GM18505 (cell line): Measurements from ENCODE around the gene VOPP1.

ENCODE experiments used
- ATAC-seq: cut with Tn5 transposase; IDR thresholded peaks from one replicate; pipeline ENCODE4 v1.9.1; 2021; ENCODE audit not compliant: unreplicated experiment
- POLR2A ChIP-seq: IDR thresholded peaks from 4 replicates; pipeline ENCODE4 v1.6.1; 2011; ENCODE audit warnings: borderline replicate concordance; ENCODE audit not compliant: insufficient read depth, insufficient read length; ENCODE audit errors: extremely low read depth

Gene VOPP1

DNA sequence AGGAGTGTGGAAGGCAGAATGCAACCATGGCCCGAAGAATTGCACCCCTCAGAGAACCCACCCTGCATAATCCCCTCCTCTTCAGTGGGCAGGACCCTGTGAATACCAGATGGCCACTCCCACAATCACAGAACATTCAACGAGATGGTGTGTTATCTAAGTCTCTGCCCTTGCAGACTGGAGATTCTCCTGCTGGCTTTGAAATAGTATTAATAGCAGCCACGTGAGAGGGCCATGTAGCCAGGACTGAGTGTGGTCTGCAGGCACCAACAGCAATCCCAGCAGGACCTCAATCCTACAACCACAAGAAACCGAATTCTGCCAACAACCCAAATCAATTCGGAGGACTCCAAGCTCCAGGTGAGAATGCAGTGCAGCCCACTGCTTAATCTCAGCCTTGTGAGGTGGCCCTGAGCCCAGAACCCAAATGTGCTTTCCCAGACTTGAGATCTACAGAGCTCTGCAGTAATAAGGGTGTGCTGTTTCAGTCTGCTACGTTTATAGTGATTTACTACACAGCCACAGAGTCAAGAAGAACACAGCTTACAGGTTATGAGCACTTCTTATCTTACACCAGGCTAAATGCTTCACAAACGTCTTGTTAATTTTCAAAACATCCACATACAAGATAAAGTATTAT lies 72.1 kb downstream of the VOPP1 start:
- no peak for TF ChIP-seq POLR2A
- no peak for ATAC-seq

DNA sequence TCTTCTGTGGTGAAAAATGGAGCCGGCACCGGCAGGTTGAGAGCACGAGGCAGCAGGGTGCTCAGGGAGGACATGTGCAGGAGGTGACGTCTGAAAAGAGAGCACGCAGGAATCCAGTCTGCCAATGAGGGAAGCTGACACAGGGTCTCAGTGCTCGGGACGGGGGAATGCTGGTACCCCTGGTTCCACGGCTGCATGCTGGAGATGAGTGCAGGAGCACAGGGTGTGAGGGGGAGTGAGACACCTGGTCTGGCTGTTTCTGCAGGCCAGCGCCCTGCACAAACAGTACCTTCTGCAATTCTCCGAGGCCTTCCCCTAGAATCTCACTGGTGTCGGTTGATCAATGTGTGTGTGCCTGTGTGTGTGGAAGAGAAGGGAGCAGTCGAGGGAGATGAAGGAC lies 72.7 kb downstream of the VOPP1 start:
- ATAC-seq = no peak

DNA sequence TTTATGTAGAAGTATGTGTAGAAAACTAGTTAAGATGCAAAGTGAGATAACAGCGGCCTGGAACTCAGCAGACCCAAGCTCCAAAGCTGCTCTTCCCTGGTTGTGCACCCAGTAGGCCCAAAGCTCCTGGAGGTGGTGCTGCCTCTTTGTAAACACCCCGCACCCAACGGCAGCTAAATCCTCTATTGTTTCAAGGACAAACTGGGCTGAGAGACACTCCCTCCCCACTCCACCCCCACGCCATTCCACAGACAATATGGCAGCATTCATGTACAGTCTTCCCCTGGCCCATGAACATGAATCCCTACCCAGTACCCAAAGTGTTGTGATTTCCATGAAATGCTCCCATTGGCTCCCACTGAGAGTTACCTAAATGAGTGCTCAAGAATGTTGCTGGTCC lies 73.5 kb downstream of the VOPP1 start:
- ATAC-seq = no peak

More for the DNA sequence above, 72.7 kb downstream of the VOPP1 start:
- no peak for TF ChIP-seq POLR2A

DNA sequence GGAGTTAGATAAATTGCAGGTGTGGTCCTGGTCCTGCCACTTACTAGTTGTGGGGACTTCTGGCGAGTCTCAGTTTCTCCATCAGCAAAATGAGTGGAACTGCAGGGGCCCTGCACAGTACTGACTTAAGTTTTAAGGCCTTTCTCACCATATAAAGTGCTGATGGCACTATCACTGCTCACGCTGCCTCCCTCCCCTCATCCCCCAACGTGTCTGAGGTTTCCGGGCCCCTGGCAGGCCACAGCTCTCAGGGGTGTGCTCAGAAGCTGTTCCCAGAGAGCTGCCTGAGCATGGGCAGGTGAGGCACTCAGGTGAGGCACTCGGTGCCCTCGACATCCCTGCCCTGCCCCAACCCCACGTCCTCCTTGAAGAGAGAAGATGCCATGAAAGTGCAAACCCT lies 74.2 kb downstream of the VOPP1 start:
- ATAC-seq = no peak
- no peak for TF ChIP-seq POLR2A

More for the DNA sequence above, 73.5 kb downstream of the VOPP1 start:
- TF ChIP-seq POLR2A = no peak

DNA sequence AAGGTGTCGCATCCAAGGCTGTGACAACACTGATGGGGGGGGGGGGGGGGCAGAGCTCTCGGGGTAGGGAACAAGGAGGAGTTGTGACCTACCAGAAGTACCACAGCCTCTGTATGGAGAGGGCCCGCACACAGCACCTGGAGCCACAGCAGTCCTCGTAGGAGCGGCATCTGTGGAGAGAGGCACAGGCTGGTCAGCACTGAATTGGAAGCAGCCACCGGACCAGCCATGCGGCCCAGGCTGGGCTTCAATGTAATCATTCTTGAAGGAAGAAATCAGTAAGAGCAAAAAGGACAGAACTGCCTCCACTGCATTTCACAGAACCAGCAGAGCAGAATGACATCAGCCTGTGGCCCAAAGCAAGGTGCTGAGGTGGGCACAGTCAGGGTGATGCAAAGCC lies 74.8 kb downstream of the VOPP1 start:
- TF ChIP-seq POLR2A = no peak
- ATAC-seq = no peak

DNA sequence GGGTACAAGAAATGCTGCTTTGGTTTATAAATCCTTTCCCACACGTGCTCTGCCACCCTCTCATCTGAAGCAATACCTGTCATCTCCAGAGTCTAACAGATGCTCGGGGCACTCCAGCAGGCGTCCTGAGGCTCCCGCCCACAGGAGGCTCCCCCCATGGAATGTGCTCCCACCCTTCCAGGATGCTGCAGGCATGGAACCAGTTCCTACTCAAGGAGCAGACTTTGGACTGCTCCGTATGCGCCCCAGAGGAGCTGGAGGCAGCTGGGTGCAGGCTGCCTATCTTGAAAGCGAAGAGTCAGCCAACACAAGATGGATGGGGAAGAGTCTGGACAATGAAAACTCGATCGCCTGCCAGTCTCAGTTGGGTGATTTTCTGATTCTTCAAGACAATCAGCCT lies 75.4 kb downstream of the VOPP1 start:
- TF ChIP-seq POLR2A = no peak
- no peak for ATAC-seq

DNA sequence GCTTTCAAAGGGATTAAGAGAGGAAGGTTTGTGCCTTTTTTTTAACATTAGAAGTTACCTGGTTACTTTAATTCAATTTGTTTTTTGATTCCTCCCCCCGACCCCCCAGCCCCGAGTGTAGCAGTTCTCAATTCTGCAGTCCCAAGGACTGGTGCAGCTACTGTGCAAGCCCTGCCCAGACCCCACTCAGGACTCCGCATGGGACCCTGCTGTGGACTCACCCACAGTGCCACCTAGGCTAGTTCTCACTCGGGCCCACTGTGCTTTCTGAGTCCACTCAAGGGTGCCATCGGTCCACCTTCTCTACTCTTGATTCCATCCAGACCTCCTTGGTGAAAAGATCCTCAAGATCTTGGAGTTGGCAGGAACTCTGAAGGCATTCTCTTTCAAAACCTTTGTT lies 77.4 kb downstream of the VOPP1 start:
- no peak for ATAC-seq
- no peak for TF ChIP-seq POLR2A

DNA sequence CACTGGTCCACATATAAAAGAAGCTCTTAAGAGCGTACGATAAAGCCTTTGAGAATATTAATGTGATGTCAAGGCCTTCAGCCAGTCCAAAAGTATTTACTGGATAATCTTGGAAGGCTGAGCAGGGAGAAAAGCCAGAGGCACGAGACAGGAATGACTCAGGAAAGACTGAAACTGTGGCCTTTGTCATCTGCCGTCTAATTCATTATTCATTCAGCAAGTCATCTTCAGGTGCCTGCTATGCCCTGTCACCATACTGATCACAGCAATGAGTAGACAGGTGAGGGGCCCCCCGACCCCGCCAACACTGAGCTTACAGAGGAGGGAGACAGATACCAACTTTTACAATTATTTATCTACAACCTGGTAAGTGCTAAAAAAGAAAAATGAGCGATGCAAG lies 78.9 kb downstream of the VOPP1 start:
- TF ChIP-seq POLR2A = no peak
- no peak for ATAC-seq

DNA sequence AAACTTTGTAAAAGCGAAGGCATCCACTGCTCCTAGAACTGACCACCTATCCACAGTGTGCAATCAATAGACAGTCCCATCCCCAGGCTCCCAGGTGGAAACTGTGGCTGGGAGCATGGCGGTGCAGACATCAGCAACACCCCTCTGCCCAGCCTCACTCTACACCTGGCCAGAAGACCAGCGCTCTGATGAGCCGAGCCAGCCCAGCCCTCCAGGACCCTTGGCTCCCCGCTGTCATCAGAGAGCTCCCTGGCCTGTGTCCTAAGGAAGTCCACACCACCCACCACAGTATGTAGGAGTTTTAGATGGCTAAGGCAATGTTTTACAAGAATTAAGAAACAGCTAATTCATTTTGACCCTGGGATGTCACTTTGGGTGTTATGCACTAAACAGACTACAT lies 81.0 kb downstream of the VOPP1 start:
- no peak for ATAC-seq
- TF ChIP-seq POLR2A = no peak

DNA sequence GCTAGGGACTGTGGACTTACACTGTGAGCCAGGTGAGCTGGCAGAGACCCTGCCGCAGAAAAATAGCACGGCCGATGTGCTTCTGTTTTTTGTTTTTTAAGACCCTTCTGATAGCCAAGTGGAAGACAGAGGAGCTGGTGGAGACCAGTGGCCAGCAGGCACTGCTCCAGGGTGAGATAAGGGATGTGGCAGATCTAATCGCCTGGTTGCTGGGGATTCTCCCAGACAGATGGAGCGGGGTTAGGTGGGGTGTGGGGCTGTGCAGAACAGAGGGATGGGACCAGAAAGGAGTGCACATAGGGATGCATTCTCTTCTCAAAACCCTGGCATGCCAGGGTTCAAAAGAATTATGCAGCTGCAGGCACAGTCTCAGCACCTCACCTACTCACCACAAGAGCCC lies 82.2 kb downstream of the VOPP1 start:
- TF ChIP-seq POLR2A = no peak
- ATAC-seq = no peak

DNA sequence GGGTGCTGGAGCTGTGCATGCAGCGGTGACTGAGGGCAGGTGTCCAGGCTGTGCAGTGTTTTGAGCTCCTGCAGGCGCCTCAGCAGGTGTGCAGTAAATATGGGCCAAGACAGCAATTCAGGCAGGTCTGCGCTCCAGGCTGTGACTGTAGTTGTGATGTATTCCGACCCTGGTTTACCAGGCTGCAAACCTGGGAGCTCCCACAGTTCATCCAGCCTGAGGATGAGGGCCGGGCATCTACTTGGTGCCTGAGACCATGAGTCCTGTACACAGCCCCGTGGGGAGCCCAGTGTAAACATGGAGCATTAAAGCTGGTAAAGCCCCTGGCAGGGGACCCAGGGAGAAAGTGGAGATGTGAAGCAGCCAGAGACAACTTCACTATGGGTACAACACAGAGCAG lies 82.8 kb downstream of the VOPP1 start:
- ATAC-seq = no peak

DNA sequence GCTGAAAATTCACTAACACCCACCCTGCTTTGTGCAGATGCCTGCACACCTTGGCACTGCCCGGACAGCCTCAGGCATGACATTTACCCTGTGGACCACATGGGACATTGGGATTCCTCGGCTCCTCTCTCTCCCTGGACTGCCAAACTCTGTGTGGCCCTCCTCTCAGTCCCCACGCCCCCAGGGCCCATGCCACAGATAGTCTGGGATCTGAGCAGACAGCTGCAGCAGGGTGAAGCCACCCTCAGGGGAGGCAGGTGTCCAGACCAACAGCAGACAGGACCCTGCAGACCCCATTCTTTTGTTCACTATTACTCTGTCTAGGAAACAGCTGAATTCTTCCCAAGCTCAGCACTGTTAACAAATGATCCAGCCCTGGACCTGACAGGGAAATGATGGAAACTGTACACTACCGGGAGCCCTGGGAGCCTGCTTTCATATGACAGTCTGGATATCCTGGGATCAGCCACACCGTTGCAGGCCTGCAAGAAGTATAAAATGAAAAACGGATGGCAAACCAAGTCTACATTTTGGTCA lies 83.4 kb downstream of the VOPP1 start:
- ATAC-seq = no peak

More for the DNA sequence above, 82.8 kb downstream of the VOPP1 start:
- TF ChIP-seq POLR2A = no peak

DNA sequence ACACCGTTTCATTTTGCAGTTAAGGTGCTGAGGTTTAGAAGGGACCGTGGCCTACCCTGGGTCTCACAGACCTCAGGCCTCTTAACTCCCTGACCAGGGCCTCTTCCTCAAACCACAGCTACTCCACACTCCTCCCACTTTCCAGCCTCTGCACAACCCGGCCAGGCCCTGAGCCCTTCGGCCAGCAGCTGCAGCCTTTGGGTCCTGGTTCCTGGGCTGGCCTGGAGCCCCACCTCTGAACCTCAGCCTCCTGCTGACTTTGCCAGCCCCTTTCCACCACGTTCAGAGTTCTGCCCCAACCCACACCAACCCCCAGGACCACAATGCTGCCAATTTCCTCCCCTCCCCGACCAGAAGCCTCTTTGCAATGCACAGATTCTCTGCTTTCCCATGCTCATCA lies 84.1 kb downstream of the VOPP1 start:
- TF ChIP-seq POLR2A = peak; percentile 23
- ATAC-seq = no peak

More for the DNA sequence above, 83.4 kb downstream of the VOPP1 start:
- TF ChIP-seq POLR2A = no peak

DNA sequence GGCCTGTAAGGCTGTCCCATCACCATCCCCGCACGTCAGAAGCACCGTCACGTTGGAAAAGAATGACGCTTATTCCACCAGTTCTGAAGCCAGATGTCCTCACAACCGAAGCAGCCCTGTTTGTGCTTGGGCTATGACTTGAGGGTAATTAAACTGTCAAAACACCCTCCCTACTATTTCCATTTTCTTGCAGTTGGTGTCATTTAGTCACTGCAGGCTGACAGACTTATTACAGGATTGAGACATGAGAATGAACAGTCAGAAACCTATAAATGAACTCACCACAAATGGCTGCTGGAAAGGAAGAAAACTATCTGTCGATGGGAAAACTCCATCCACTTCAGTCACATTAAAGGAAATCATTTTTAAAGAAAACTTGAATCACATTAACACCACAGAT lies 85.3 kb downstream of the VOPP1 start:
- TF ChIP-seq POLR2A = no peak
- no peak for ATAC-seq
